Activated CD4-positive, alpha-beta T cell treated with anti-CD3 and anti-CD28 coated beads, Interleukin-2, amount 10 ng/mL, durations not matched to agents 7 days and 5 days (primary cell): ENCODE data around the gene GJB4. TPM values are rescaled to one million over a fixed set of nuclear protein-coding genes. Genes with fewer than 3 reads are reported as not detected.
"Not testable (repeated sequence)": the region's sequence is repeated elsewhere in the genome, so short reads cannot be mapped to it uniquely, and the experiment has no call there.

Experiments
- CTCF ChIA-PET: fragments of 350-600 bp; sonication (Branson Sonifier 250); formaldehyde crosslinking; loops from one replicate; lab custom pipeline; 2021; ENCODE audit warnings: antibody characterized with exemption; lab: Charles Lee
- POLR2A ChIA-PET: fragments of 350-600 bp; sonication (Branson Sonifier 250); formaldehyde crosslinking; loops from one replicate; lab custom pipeline; 2021; ENCODE audit warnings: antibody characterized with exemption; lab: Charles Lee
- DNase-seq: peaks from one replicate; pipeline ENCODE4 v3.0.0-alpha.2; 2020
- H3K27ac Mint-ChIP-seq: one replicate; pipeline ENCODE4 v1.8.0; 2021; ENCODE audit warnings: mild to moderate bottlenecking, moderate library complexity, mixed read lengths
- H3K27me3 Mint-ChIP-seq: one replicate; pipeline ENCODE4 v1.8.0; 2021; ENCODE audit warnings: mixed read lengths
- H3K36me3 Mint-ChIP-seq: one replicate; pipeline ENCODE4 v1.8.0; 2021; ENCODE audit warnings: low read depth, mixed read lengths
- H3K4me1 Mint-ChIP-seq: one replicate; pipeline ENCODE4 v1.8.0; 2021; ENCODE audit warnings: mixed read lengths
- H3K4me3 Mint-ChIP-seq: one replicate; pipeline ENCODE4 v1.8.0; 2021; ENCODE audit warnings: mild to moderate bottlenecking, moderate library complexity, mixed read lengths
- H3K9me3 Mint-ChIP-seq: one replicate; pipeline ENCODE4 v1.8.0; 2021; ENCODE audit warnings: mixed read lengths
- total RNA-seq, 2 experiments: library from RNA; stranded (reverse); gene quantifications; one replicate each; pipeline ENCODE4 v1.2.3, GENCODE V29; 2021

GJB4 gene
- total RNA-seq, 2 experiments from 2014 or later: not detected

DNA sequence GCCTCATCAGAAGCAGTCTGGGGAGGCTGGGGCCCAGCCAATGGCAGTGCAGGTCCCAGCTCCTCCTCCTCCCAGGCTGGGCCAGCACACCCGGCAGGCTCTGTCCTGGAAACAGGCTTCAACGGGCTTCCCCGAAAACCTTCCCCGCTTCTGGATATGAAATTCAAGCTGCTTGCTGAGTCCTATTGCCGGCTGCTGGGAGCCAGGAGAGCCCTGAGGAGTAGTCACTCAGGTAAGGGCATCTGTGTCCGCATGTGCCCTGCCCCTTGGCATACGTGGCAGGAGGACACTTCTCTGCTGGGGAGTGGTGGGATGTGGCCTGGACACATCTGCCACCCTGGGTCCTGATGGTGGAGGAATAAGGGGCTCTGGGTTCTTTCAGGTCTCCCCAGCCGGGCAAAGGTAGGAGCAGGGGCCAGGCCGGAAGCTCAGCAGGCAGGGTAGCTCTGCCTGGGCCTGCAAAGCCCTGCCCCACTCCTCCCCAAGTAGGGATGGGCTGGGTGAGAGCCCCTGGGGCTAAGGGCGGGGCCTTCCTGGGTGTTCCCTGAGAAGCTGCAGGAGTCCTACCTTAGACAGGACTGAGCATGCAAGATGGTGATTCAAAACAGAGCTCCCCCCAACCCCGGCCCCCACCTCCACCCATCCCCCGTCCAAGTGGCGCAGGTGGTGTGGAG lies 4.4 kb upstream of the GJB4 start, which contains the start of gene GJB5:
Gene GJB5, plus strand, starts transcription at position 84 of the 674 bp plus-strand sequence. CDS start 2,284 bp downstream, outside the sequence.
- Mint-ChIP-seq H3K4me3 (no peak within 1 kb of the TSS), H3K4me1 (no peaks in the 10 kb centered on the region), H3K27me3 (no peaks in the 10 kb centered on the region), H3K27ac (no peak within 1 kb of the TSS), H3K9me3 (no peaks in the 10 kb centered on the region), H3K36me3 (no peaks in the 10 kb centered on the region)
- CTCF ChIA-PET: no interaction called here
- DNase-seq: no peak
- POLR2A ChIA-PET: no interaction called here

DNA sequence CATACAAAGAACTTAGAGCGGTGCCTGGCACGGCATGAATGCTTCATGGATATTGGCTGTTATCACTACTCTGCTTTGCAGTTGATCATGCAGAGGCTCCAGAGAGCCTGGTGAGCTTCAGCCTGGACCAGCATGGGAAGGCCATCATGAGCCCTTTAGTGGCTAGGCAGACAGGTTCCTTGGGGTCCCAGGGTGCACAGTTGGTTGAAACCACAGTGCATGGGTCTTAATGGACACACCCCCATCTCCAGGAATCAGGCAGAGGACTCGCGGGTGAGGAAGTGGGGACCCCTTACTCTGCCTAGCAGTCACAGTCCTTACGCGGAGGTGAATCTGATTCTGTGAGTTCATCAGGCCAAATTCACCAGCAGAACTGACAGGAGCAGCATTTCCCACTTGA lies 3.6 kb upstream of the GJB4 start:
- Mint-ChIP-seq H3K36me3 (no peaks in the 10 kb centered on the region), H3K27ac (no peak overlapping the region), H3K4me3 (no peak overlapping the region), H3K4me1 (no peaks in the 10 kb centered on the region), H3K27me3 (no peaks in the 10 kb centered on the region), H3K9me3 (no peaks in the 10 kb centered on the region)
- ChIA-PET POLR2A (no interaction called here), CTCF (no interaction called here)
- no peak for DNase-seq

DNA sequence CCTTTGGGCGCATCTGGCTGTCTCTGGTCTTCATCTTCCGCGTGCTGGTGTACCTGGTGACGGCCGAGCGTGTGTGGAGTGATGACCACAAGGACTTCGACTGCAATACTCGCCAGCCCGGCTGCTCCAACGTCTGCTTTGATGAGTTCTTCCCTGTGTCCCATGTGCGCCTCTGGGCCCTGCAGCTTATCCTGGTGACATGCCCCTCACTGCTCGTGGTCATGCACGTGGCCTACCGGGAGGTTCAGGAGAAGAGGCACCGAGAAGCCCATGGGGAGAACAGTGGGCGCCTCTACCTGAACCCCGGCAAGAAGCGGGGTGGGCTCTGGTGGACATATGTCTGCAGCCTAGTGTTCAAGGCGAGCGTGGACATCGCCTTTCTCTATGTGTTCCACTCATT lies 2.2 kb upstream of the GJB4 start:
- Mint-ChIP-seq H3K36me3 (no peaks in the 10 kb centered on the region), H3K4me1 (no peaks in the 10 kb centered on the region), H3K27ac (no peak overlapping the region), H3K27me3 (no peaks in the 10 kb centered on the region), H3K4me3 (no peak overlapping the region), H3K9me3 (no peaks in the 10 kb centered on the region)
- POLR2A ChIA-PET: no interaction called here
- CTCF ChIA-PET: no interaction called here
- DNase-seq: no peak

DNA sequence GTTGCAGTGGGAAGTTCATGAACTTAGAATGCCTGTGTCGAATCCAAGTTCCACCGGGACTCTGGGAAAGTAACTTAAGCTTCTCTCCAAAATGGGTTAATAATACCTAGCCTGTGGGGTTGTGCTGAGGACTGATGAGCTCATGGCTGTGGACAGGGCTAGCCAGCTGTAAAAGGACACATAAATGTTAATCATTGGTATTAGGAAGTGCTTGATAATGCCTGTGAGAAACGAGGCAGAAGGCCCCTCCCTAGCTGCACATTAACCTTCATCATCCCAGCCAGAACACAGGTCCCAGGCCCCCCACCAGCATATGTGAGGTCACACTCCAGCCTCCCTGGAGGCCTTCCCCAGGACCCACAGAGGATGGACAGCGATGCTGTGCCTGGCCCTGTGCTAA lies 789 bp upstream of the GJB4 start:
- no peak for DNase-seq
- Mint-ChIP-seq H3K36me3 (no peaks in the 10 kb centered on the region), H3K4me1 (no peaks in the 10 kb centered on the region), H3K4me3 (no peak overlapping the region), H3K9me3 (no peaks in the 10 kb centered on the region), H3K27me3 (no peaks in the 10 kb centered on the region), H3K27ac (no peak overlapping the region)
- CTCF ChIA-PET: no interaction called here
- POLR2A ChIA-PET: no interaction called here

DNA sequence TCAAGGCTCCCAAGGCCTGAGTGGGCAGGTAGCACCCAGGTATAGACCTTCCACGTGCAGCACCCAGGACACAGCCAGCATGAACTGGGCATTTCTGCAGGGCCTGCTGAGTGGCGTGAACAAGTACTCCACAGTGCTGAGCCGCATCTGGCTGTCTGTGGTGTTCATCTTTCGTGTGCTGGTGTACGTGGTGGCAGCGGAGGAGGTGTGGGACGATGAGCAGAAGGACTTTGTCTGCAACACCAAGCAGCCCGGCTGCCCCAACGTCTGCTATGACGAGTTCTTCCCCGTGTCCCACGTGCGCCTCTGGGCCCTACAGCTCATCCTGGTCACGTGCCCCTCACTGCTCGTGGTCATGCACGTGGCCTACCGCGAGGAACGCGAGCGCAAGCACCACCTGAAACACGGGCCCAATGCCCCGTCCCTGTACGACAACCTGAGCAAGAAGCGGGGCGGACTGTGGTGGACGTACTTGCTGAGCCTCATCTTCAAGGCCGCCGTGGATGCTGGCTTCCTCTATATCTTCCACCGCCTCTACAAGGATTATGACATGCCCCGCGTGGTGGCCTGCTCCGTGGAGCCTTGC lies 1.7 kb downstream of the GJB4 start:
- H3K4me1 Mint-ChIP-seq: no peaks in the 10 kb centered on the region
- no peaks in the 10 kb centered on the region for H3K36me3 Mint-ChIP-seq

DNA sequence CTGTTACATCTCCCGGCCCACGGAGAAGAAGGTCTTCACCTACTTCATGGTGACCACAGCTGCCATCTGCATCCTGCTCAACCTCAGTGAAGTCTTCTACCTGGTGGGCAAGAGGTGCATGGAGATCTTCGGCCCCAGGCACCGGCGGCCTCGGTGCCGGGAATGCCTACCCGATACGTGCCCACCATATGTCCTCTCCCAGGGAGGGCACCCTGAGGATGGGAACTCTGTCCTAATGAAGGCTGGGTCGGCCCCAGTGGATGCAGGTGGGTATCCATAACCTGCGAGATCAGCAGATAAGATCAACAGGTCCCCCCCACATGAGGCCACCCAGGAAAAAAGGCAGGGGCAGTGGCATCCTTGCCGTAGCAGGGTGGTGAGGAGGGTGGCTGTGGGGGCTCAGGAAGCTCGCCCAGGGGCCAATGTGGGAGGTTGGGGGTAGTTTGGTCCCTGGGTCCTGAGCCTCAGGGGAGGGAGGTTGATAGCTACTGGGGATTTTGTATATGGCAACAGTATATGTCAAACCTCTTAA lies 2.3 kb downstream of the GJB4 start:
- CTCF ChIA-PET: no interaction called here
- Mint-ChIP-seq H3K4me3 (no peak overlapping the region), H3K4me1 (no peaks in the 10 kb centered on the region), H3K36me3 (no peaks in the 10 kb centered on the region), H3K27me3 (no peaks in the 10 kb centered on the region), H3K27ac (no peak overlapping the region), H3K9me3 (no peaks in the 10 kb centered on the region)
- POLR2A ChIA-PET: no interaction called here
- no peak for DNase-seq

More for the DNA sequence above, 1.7 kb downstream of the GJB4 start:
- no peak for DNase-seq
- H3K4me3 Mint-ChIP-seq: no peak overlapping the region
- no peaks in the 10 kb centered on the region for H3K9me3 Mint-ChIP-seq
- ChIA-PET CTCF (interaction anchor here (0.5 kb wide), 1 partner anchor 1818 kb away, joined by 4 read pairs; no protein-coding TSS in a partner anchor), POLR2A (no interaction called here)
- H3K27ac Mint-ChIP-seq: no peak overlapping the region
- no peaks in the 10 kb centered on the region for H3K27me3 Mint-ChIP-seq

DNA sequence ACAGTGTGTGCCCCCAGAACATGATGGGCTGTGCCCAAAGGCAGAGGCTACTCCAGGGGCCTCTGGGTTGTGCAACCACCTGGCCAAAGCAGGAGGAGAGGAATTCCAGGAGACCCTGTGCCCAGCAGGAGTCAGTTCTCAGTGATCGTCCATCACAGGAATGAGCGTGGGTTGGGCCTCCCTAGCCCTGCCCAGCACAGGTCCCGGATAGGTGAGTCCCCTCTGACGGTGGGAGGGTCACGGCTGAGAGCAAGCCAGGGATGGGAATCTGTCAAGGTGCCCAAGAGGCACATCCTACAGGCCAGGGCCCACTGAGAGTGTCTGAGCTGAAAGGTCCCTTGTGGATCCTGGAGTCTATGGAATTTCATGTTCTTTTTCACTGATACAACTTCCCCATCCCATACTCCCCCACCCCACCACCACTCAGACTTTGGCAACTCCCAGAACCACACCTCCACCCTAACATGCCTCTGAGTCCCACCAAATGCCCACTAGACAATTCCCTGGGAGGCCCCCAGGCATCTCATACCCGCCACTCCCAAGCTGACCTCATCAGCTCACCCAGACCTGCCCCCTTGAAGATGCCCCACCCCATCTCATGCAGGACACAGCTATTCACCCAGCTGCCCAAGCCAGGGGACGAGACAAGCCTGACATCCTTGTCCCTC lies 3.1 kb downstream of the GJB4 start:
- Mint-ChIP-seq H3K36me3 (no peaks in the 10 kb centered on the region), H3K27me3 (no peaks in the 10 kb centered on the region), H3K27ac (no peak overlapping the region), H3K4me1 (no peaks in the 10 kb centered on the region), H3K4me3 (no peak overlapping the region), H3K9me3 (no peaks in the 10 kb centered on the region)
- CTCF ChIA-PET: no interaction called here
- no peak for DNase-seq
- POLR2A ChIA-PET: no interaction called here

DNA sequence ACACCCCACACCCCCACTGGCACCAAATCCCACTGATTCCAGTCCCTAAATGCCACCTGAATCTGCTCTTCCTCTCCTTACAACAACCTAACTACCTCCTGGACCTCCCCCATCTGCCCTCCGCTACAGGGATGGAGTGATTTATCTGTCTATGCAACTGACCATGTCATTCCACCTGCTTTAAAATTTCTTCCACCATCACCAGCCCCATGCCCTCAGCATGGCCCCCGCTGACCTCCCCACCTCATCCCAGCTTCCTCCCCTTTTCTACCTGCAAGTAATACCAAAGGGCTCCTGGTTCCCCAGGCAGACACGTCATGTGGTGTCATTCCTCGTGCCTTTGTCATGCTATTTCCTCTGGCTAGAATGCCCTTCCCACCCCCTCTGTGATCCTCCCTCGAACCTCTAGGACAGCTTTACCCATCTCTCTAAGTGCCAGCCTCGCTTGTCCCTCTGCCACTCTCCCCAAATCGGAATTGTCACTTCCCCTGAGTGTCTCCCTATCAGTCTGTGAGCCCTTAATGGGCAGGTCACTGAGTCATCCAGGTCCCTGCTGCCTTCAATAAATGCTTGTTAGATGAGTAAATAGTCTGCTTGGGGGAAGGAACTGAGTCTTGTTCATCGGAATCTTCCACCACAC lies 3.7 kb downstream of the GJB4 start:
- Mint-ChIP-seq H3K27me3 (no peaks in the 10 kb centered on the region), H3K36me3 (no peaks in the 10 kb centered on the region), H3K9me3 (no peaks in the 10 kb centered on the region), H3K27ac (no peak overlapping the region), H3K4me3 (no peak overlapping the region), H3K4me1 (no peaks in the 10 kb centered on the region)
- POLR2A ChIA-PET: no interaction called here
- no peak for DNase-seq
- CTCF ChIA-PET: no interaction called here

DNA sequence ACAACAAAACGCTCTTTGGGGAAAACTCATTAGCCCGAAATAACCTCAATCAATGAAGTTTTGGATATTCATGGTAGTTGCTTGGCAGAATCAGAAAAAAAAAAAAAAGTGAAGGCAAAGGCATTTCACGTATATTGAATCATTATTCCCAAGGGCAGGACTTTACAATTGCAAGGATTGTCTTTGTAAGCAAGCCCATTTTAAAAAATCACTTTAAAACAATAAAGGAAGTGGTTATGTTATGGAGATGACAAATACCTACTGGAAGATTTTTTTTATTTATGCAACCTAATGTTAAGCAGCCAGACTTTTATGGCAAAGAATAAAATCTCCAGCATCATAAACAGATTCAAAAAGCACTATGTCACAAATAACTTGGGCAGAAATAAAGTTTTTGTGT lies 9.3 kb downstream of the GJB4 start:
- H3K9me3 Mint-ChIP-seq: no peaks in the 10 kb centered on the region

DNA sequence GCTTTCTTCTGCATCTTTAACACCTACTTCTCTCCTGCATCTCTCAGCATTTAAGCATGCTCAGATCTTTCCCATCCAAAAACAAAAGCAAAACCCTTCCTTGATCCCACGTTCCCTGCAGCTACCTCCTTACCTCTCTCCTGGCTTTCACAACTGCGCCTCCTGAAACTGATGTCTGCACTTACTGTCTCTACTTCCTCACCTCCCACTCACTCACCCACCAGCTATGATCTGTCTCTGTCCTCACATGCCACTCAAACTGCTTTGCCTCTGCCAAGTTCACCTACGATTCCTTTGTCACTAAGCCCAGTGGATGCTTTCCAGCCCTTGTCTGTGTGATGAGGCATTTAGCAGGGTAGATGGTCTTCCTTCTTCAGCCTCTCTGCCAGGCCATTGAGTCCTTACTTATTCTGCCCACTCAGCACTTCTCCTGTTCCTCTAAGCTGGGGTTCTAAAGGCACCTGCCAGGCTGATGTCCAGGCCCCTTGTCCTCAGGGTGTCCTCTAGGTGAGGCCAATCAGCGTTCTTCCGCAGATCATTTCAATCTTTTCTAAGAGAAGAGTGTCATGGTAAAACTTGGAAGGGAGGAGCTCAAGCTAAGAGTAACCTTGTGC lies 11.5 kb downstream of the GJB4 start:
- Mint-ChIP-seq H3K27me3 (no peaks in the 10 kb centered on the region), H3K4me3 (no peak overlapping the region), H3K4me1 (no peaks in the 10 kb centered on the region), H3K9me3 (no peaks in the 10 kb centered on the region), H3K36me3 (no peaks in the 10 kb centered on the region), H3K27ac (no peak overlapping the region)
- POLR2A ChIA-PET: no interaction called here
- CTCF ChIA-PET: no interaction called here
- no peak for DNase-seq

More for the DNA sequence above, 9.3 kb downstream of the GJB4 start:
- CTCF ChIA-PET: no interaction called here
- H3K36me3 Mint-ChIP-seq: no peaks in the 10 kb centered on the region
- no peak overlapping the region for H3K27ac Mint-ChIP-seq
- POLR2A ChIA-PET: no interaction called here
- DNase-seq: no peak
- no peaks in the 10 kb centered on the region for H3K27me3 Mint-ChIP-seq
- no peak overlapping the region for H3K4me3 Mint-ChIP-seq
- no peaks in the 10 kb centered on the region for H3K4me1 Mint-ChIP-seq

DNA sequence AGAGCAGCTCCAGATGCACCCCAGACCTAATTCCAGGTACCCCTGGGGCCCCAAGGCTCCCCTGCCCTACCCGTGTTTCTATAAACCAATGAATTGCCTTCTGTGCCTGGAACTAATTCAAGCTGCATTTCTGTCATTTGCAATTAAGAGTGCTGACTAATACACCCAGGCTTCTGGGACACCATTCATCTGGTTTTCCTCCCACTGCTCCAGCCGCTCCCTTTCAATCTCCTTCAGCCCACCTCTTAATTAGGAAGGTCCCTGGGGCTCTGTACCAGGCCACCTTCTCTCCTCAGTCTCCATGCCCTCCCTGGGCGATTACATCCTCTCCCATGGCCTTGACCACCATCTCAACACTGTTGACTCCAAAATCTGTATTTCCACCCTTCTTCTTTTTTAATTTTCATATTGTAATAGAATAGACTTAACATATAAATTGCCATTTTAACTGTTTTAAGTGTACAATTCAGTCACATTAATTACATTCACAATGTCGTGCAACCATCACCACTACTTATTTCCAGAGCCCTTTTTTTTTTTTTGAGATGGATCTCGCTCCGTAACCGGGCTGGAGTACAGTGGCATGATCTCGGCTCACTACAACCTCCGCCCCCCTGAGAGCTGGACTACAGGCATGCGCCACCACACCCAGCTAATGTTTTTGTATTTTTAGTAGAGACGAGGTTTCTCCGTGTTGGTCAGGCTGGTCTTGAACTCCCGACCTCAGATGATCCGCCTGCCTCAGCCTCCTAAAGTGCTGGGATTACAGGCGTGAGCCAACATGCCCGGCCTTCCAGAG lies 12.2 kb downstream of the GJB4 start:
- no peaks in the 10 kb centered on the region for H3K4me1 Mint-ChIP-seq
- ChIA-PET POLR2A (no interaction called here), CTCF (interaction anchor here (0.6 kb wide), 1 partner anchor 50 kb away, joined by 3 read pairs; no protein-coding TSS in a partner anchor)

DNA sequence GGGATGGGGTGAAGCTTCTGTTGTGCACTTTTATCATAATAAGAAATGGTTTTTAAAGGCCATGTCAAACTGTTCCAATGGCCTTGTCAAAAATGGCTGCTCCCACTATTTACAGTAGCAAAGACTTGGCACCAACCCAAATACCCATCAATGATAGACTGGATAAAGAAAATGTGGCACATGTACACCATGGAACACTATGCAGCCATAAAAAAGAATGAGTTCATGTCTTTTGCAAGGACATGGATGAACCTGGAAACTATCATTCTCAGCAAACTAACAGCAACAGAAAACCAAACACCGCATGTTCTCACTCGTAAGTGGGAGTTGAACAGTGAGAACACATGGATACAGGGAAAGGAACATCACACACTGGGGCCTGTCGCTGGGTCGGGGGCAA lies 13.6 kb downstream of the GJB4 start:
- H3K9me3 Mint-ChIP-seq, H3K27me3 Mint-ChIP-seq, H3K4me1 Mint-ChIP-seq, H3K36me3 Mint-ChIP-seq, H3K4me3 Mint-ChIP-seq, H3K27ac Mint-ChIP-seq, POLR2A ChIA-PET, DNase-seq: not testable (repeated sequence)
- CTCF ChIA-PET: interaction anchor here (0.6 kb wide), 1 partner anchor 357 kb away, joined by 7 read pairs; no protein-coding TSS in a partner anchor

More for the DNA sequence above, 12.2 kb downstream of the GJB4 start:
- H3K4me3 Mint-ChIP-seq: no peak overlapping the region
- H3K27me3 Mint-ChIP-seq: no peaks in the 10 kb centered on the region
- H3K9me3 Mint-ChIP-seq: no peaks in the 10 kb centered on the region
- H3K36me3 Mint-ChIP-seq: no peaks in the 10 kb centered on the region
- no peak for DNase-seq
- H3K27ac Mint-ChIP-seq: no peak overlapping the region
